Mucosa of stomach (tissue), 1 donor: ENCODE data around the gene PDE4B.

Experiments
- H3K27me3 ChIP-seq: one replicate; pipeline ENCODE4 v1.7.0; 2013; ENCODE audit warnings: mild to moderate bottlenecking, low read length; ENCODE audit not compliant: control insufficient read depth, insufficient read depth
- H3K36me3 ChIP-seq: one replicate; pipeline ENCODE4 v1.7.0; 2013; ENCODE audit warnings: low read length; ENCODE audit not compliant: control insufficient read depth, insufficient read depth
- H3K4me1 ChIP-seq: one replicate; pipeline ENCODE4 v1.7.0; 2013; ENCODE audit warnings: mild to moderate bottlenecking, low read length; ENCODE audit not compliant: control insufficient read depth, insufficient read depth
- H3K4me3 ChIP-seq: one replicate; pipeline ENCODE4 v1.7.0; 2013; ENCODE audit warnings: low read length
- H3K9ac ChIP-seq: one replicate; pipeline ENCODE4 v1.7.0; 2013; ENCODE audit warnings: mild to moderate bottlenecking, low read length, moderate library complexity
- H3K9me3 ChIP-seq: one replicate; pipeline ENCODE4 v1.7.0; 2013; ENCODE audit warnings: mild to moderate bottlenecking, low read length, moderate library complexity; ENCODE audit not compliant: control insufficient read depth
- donor health status: Pancreatic carcinoma.

Gene PDE4B

GRCh38 chr1:66261364-66261763 is 468.7 kb downstream of the PDE4B start:
- Histone ChIP-seq H3K4me3 (no peak overlapping the region), H3K9ac (no peak overlapping the region), H3K27me3 (no peaks in the 10 kb centered on the region), H3K9me3 (no peaks in the 10 kb centered on the region), H3K36me3 (no peaks in the 10 kb centered on the region), H3K4me1 (no peaks in the 10 kb centered on the region)

GRCh38 chr1:66262208-66262963 is 469.7 kb downstream of the PDE4B start:
- H3K9ac ChIP-seq, result no peak overlapping the region
- H3K9me3 ChIP-seq, result no peaks in the 10 kb centered on the region
- no peaks in the 10 kb centered on the region for H3K27me3 ChIP-seq
- H3K4me1 ChIP-seq, result no peaks in the 10 kb centered on the region
- no peaks in the 10 kb centered on the region for H3K36me3 ChIP-seq
- no peak overlapping the region for H3K4me3 ChIP-seq

- no peaks in the 10 kb centered on the region for H3K9me3 ChIP-seq
- H3K27me3 ChIP-seq, result no peaks in the 10 kb centered on the region
- no peaks in the 10 kb centered on the region for H3K4me1 ChIP-seq
- H3K4me3 ChIP-seq, result no peak overlapping the region
- no peaks in the 10 kb centered on the region for H3K36me3 ChIP-seq
- H3K9ac ChIP-seq, result no peak overlapping the region
Measured at GRCh38 chr1:66265268-66265667, 472.6 kb downstream of the PDE4B start.

- Histone ChIP-seq H3K9me3 (no peaks in the 10 kb centered on the region), H3K27me3 (no peaks in the 10 kb centered on the region), H3K4me3 (no peak overlapping the region), H3K4me1 (no peaks in the 10 kb centered on the region), H3K36me3 (no peaks in the 10 kb centered on the region), H3K9ac (no peak overlapping the region)
Measured at GRCh38 chr1:66265796-66266195, 473.1 kb downstream of the PDE4B start.

- Histone ChIP-seq H3K36me3 (no peaks in the 10 kb centered on the region), H3K4me1 (no peaks in the 10 kb centered on the region), H3K9ac (no peak overlapping the region), H3K9me3 (no peaks in the 10 kb centered on the region), H3K4me3 (no peak overlapping the region), H3K27me3 (no peaks in the 10 kb centered on the region)
Measured at GRCh38 chr1:66266350-66266749, 473.7 kb downstream of the PDE4B start.

- H3K9ac ChIP-seq, result no peak overlapping the region
- H3K27me3 ChIP-seq, result no peaks in the 10 kb centered on the region
- no peaks in the 10 kb centered on the region for H3K36me3 ChIP-seq
- no peaks in the 10 kb centered on the region for H3K9me3 ChIP-seq
- H3K4me1 ChIP-seq, result peaks cover 2% of the 10 kb centered on the region
- no peak overlapping the region for H3K4me3 ChIP-seq
Measured at GRCh38 chr1:66266756-66267155, 474.1 kb downstream of the PDE4B start.

- Histone ChIP-seq H3K4me1 (peaks cover 9% of the 10 kb centered on the region), H3K27me3 (no peaks in the 10 kb centered on the region), H3K36me3 (no peaks in the 10 kb centered on the region), H3K9ac (no peak overlapping the region), H3K9me3 (no peaks in the 10 kb centered on the region), H3K4me3 (no peak overlapping the region)
Measured at GRCh38 chr1:66267201-66267940, 474.7 kb downstream of the PDE4B start.

GRCh38 chr1:66269222-66269621 is 476.5 kb downstream of the PDE4B start:
- Histone ChIP-seq H3K36me3 (no peaks in the 10 kb centered on the region), H3K4me1 (peaks cover 9% of the 10 kb centered on the region), H3K9ac (no peak overlapping the region), H3K4me3 (no peak overlapping the region), H3K27me3 (no peaks in the 10 kb centered on the region), H3K9me3 (no peaks in the 10 kb centered on the region)

- no peaks in the 10 kb centered on the region for H3K36me3 ChIP-seq
- no peak overlapping the region for H3K4me3 ChIP-seq
- H3K9me3 ChIP-seq, result no peaks in the 10 kb centered on the region
- H3K27me3 ChIP-seq, result peaks cover 2% of the 10 kb centered on the region
- H3K9ac ChIP-seq, result no peak overlapping the region
- H3K4me1 ChIP-seq, result peaks cover 9% of the 10 kb centered on the region
Measured at GRCh38 chr1:66270119-66270812, 477.6 kb downstream of the PDE4B start.

- Histone ChIP-seq H3K36me3 (no peaks in the 10 kb centered on the region), H3K27me3 (peaks cover 4% of the 10 kb centered on the region), H3K4me1 (peaks cover 9% of the 10 kb centered on the region), H3K9ac (no peak overlapping the region), H3K9me3 (no peaks in the 10 kb centered on the region), H3K4me3 (no peak overlapping the region)
Measured at GRCh38 chr1:66271216-66271903, 478.7 kb downstream of the PDE4B start.

- H3K9me3 ChIP-seq, result no peaks in the 10 kb centered on the region
- H3K4me1 ChIP-seq, result peaks cover 9% of the 10 kb centered on the region
- H3K27me3 ChIP-seq, result peaks cover 4% of the 10 kb centered on the region
- H3K9ac ChIP-seq, result no peak overlapping the region
- no peaks in the 10 kb centered on the region for H3K36me3 ChIP-seq
- H3K4me3 ChIP-seq, result no peak overlapping the region
Measured at GRCh38 chr1:66271904-66272254, 479.2 kb downstream of the PDE4B start.

GRCh38 chr1:66273656-66274055 is 481.0 kb downstream of the PDE4B start:
- no peaks in the 10 kb centered on the region for H3K9me3 ChIP-seq
- H3K4me1 ChIP-seq, result peaks cover 9% of the 10 kb centered on the region
- H3K36me3 ChIP-seq, result no peaks in the 10 kb centered on the region
- H3K27me3 ChIP-seq, result peaks cover 4% of the 10 kb centered on the region
- H3K4me3 ChIP-seq, result no peak overlapping the region
- H3K9ac ChIP-seq, result no peak overlapping the region
